HepG2 (cell line): ENCODE results near the gene ACP2. TPM values are rescaled to one million over a fixed set of nuclear protein-coding genes. Genes with fewer than 3 reads are reported as not detected.
A peak's percentile ranks its signal among the peaks of the same experiment; 100 is the strongest.

Experiments
- CHCHD3 ChIP-seq: sonication (generic); formaldehyde crosslinking; IDR thresholded peaks from 2 replicates; pipeline ENCODE4 v1.8.0; 2022; ENCODE audit warnings: mild to moderate bottlenecking, missing genetic modification reagents, moderate library complexity
- HMGA1 ChIP-seq: sonication (generic); formaldehyde crosslinking; conservative IDR thresholded peaks from 2 replicates; pipeline ENCODE4 v1.4.0; 2020; ENCODE audit warnings: missing genetic modification reagents
- MIXL1 ChIP-seq: IDR thresholded peaks from 2 replicates; pipeline ENCODE4 v1.6.1; 2016
- MNT ChIP-seq: fragments of 450-650 bp; IDR thresholded peaks from 2 replicates; pipeline ENCODE4 v1.6.1; 2016
- NFYB ChIP-seq: sonication (generic); formaldehyde crosslinking; IDR thresholded peaks from 2 replicates; pipeline ENCODE4 v1.4.0; 2020; ENCODE audit warnings: missing genetic modification reagents
- PAXIP1 ChIP-seq: sonication (generic); formaldehyde crosslinking; conservative IDR thresholded peaks from 2 replicates; pipeline ENCODE4 v1.4.0; 2020; ENCODE audit warnings: mild to moderate bottlenecking, missing genetic modification reagents, moderate library complexity
- RFX5 ChIP-seq: IDR thresholded peaks from 2 replicates; pipeline ENCODE4 v1.6.1; 2011; ENCODE audit warnings: low read depth, low read length, improper control_type of control experiment
- SCMH1 ChIP-seq: sonication (generic); formaldehyde crosslinking; IDR thresholded peaks from 2 replicates; pipeline ENCODE4 v1.9.0; 2021; ENCODE audit warnings: missing genetic modification reagents, mild to moderate bottlenecking, borderline replicate concordance
- SMC3 ChIP-seq: IDR thresholded peaks from 2 replicates; pipeline ENCODE4 v1.6.1; 2011; ENCODE audit warnings: low read length, improper control_type of control experiment
- ZBTB46 ChIP-seq: sonication (generic); formaldehyde crosslinking; IDR thresholded peaks from 2 replicates; pipeline ENCODE4 v1.4.0; 2020; ENCODE audit warnings: mild to moderate bottlenecking, missing genetic modification reagents, borderline replicate concordance
- ZNF180 ChIP-seq: sonication (generic); formaldehyde crosslinking; IDR thresholded peaks from 2 replicates; pipeline ENCODE4 v1.4.0; 2020; ENCODE audit warnings: low read depth, missing genetic modification reagents, borderline replicate concordance
- ZNF235 ChIP-seq: sonication (generic); formaldehyde crosslinking; IDR thresholded peaks from 2 replicates; pipeline ENCODE4 v1.8.1; 2023; ENCODE audit warnings: mild to moderate bottlenecking, missing genetic modification reagents, borderline replicate concordance
- ZNF672 ChIP-seq: sonication (generic); formaldehyde crosslinking; IDR thresholded peaks from 2 replicates; pipeline ENCODE4 v1.8.1; 2022; ENCODE audit warnings: missing genetic modification reagents
- ZNF709 ChIP-seq: sonication (generic); formaldehyde crosslinking; IDR thresholded peaks from 2 replicates; pipeline ENCODE4 v1.5.0; 2020; ENCODE audit warnings: mild to moderate bottlenecking, missing genetic modification reagents
- ZNF724P ChIP-seq: sonication (generic); formaldehyde crosslinking; IDR thresholded peaks from 2 replicates; pipeline ENCODE4 v1.8.0; 2022; ENCODE audit warnings: missing genetic modification reagents, borderline replicate concordance
- polyA plus RNA-seq, 8 experiments: library from polyadenylated mRNA; depleted of rRNA in 3 of 8; stranded (reverse) in 7 of 8; unstranded in 1 of 8; fragments of >200 nt; fragmentation: Illumina TruSeq in 4 of 8; extraction: Trizol in 4 of 8; gene quantifications; 2 replicates each; pipeline versions ENCODE4 v1.2.1 to v1.2.3, GENCODE V29; 2011 to 2016; ENCODE audit warnings: low read depth in 4 of 8, missing spikeins in 1 of 8, mixed read lengths in 1 of 8; ENCODE audit not compliant: insufficient read depth in 1 of 8
- total RNA-seq, 5 experiments: library from RNA; depleted of rRNA; stranded (reverse); fragments of >200 nt; fragmentation: Illumina TruSeq; extraction: Trizol; gene quantifications; 2 replicates each; pipeline ENCODE4 v1.2.3, GENCODE V29; 2016; ENCODE audit warnings: low read depth in 1 of 5
- TF ChIP-seq, protein P1 (sequence below): sonication (generic); formaldehyde crosslinking; IDR thresholded peaks from 2 replicates; pipeline ENCODE4 v1.4.0; 2020; ENCODE audit warnings: mild to moderate bottlenecking, missing genetic modification reagents

ACP2 gene
- total and polyA plus RNA-seq, 2 of the 13 experiments (the other 11 are each of a cell fraction or from before 2014, with no cell fraction given): 17.7 to 20.2 TPM

GRCh38 chr11:47253660-47254059 is 5.0 kb upstream of the ACP2 start (continued):
- TF ChIP-seq PAXIP1: peak; percentile 90
- no peak for TF ChIP-seq ZNF235
- no peak for TF ChIP-seq SMC3
- no peak for TF ChIP-seq HMGA1 (CRISPR knock-in tag)
- no peak for TF ChIP-seq SCMH1 (CRISPR knock-in tag)
- no peak for TF ChIP-seq ZNF180 (CRISPR knock-in tag)
- no peak for TF ChIP-seq RFX5
- no peak for TF ChIP-seq CHCHD3
- no peak for TF ChIP-seq ZNF672
- TF ChIP-seq ZNF724P (CRISPR knock-in tag): no peak
- no peak for TF ChIP-seq ZNF709 (CRISPR knock-in tag)
- TF ChIP-seq MNT: no peak
- no peak for TF ChIP-seq ZBTB46
- no peak for TF ChIP-seq NFYB (CRISPR knock-in tag)
- TF ChIP-seq, protein P1, sequence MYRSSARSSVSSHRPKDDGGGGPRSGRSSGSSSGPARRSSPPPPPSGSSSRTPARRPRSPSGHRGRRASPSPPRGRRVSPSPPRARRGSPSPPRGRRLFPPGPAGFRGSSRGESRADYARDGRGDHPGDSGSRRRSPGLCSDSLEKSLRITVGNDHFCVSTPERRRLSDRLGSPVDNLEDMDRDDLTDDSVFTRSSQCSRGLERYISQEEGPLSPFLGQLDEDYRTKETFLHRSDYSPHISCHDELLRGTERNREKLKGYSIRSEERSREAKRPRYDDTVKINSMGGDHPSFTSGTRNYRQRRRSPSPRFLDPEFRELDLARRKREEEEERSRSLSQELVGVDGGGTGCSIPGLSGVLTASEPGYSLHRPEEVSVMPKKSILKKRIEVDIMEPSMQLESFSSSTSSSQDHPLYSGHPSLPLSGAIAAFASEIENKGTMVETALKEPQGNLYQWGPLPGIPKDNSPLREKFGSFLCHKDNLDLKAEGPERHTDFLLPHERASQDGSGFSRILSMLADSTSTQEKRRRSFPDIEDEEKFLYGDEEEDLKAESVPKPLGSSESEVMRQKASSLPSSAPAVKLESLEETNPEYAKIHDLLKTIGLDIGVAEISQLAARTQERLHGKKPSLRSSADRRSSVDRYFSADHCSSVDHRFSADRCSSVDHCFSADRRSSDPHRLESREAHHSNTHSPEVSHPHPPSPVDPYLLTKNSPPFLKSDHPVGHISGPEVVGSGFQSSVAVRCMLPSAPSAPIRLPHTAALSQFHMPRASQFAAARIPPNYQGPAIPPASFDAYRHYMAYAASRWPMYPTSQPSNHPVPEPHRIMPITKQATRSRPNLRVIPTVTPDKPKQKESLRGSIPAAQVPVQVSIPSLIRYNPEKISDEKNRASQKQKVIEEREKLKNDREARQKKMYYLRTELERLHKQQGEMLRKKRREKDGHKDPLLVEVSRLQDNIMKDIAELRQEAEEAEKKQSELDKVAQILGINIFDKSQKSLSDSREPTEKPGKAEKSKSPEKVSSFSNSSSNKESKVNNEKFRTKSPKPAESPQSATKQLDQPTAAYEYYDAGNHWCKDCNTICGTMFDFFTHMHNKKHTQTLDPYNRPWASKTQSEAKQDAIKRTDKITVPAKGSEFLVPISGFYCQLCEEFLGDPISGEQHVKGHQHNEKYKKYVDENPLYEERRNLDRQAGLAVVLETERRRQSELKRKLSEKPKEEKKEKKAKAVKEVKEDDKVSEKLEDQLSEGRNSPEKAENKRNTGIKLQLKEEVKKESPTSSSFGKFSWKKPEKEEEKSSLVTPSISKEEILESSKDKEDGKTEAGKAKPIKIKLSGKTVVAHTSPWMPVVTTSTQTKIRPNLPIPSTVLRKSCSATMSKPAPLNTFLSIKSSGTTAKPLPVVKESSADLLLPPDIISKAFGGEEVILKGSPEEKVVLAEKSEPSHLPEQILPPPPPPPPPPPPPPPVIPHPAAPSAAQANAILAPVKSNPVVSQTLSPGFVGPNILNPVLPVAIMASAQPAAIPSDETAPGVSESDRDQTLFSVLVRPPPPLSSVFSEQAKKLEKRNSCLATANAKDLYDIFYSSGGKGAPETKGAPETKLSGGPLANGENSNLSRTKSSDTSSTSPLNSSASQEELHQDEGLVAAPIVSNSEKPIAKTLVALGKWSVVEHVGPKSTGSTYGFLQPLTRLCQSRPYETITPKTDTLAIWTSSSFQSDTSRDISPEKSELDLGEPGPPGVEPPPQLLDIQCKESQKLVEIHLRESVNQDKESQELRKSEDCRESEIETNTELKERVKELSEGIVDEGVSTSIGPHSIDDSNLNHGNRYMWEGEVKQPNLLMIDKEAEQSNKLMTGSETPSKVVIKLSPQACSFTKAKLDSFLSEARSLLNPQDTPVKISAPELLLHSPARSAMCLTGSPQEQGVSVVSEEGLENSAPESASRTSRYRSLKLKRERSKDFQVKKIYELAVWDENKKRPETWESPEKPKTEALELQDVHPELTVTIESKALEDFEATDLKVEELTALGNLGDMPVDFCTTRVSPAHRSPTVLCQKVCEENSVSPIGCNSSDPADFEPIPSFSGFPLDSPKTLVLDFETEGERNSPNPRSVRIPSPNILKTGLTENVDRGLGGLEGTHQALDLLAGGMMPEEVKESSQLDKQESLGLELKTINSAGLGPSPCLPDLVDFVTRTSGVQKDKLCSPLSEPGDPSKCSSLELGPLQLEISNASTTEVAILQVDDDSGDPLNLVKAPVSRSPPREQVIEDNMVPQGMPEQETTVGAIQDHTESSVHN (CRISPR knock-in tag): no peak
- no peak for TF ChIP-seq MIXL1
